ENCODE measurements around the gene SPART. TPM values are rescaled to one million over a fixed set of nuclear protein-coding genes. Genes with fewer than 3 reads are reported as not detected.

Gene SPART
- polyA plus RNA-seq, 1 donor = 44.0 TPM

GRCh38 chr13:36258831-36259230 lies 87.4 kb downstream of the SPART start:
- no peak overlapping the region for H3K4me3 ChIP-seq (ENCODE audit: low read length)
- DNase-seq = no peak
- no peak overlapping the region for H3K27ac ChIP-seq (ENCODE audit: low read length)
- no peaks in the 10 kb centered on the region for H3K36me3 ChIP-seq (ENCODE audit: control insufficient read depth, insufficient read depth, low read length)
- peaks cover 3% of the 10 kb centered on the region for H3K9me3 ChIP-seq (ENCODE audit: control insufficient read depth, low read depth, low read length)
- no peaks in the 10 kb centered on the region for H3K4me1 ChIP-seq (ENCODE audit: control insufficient read depth, insufficient read depth, low read length)
- no peaks in the 10 kb centered on the region for H3K27me3 ChIP-seq (ENCODE audit: control insufficient read depth, insufficient read depth, low read length)
- WGBS (ENCODE audit: insufficient coverage, low lambda C conversion rate) = no CpG with 5 or more reads among the region's 8 CpGs

Other genes starting within 250 kb of the SPART start
- gene DCLK1, start 215.0 kb downstream of the SPART start, polyA plus RNA-seq = 12.2 TPM
- gene SOHLH2, start 131.8 kb downstream of the SPART start, polyA plus RNA-seq = 0.99 TPM
- gene CCDC169, start 48.6 kb downstream of the SPART start, polyA plus RNA-seq = 3.0 TPM
- gene CCNA1, start 86.1 kb upstream of the SPART start, polyA plus RNA-seq = 1.5 TPM